ENCODE results near the gene NLRX1.
"Not testable (repeated sequence)": the region's sequence is repeated elsewhere in the genome, so short reads cannot be mapped to it uniquely, and the experiment has no call there.

Gene NLRX1

GRCh38 chr11:119187123-119187892 lies 18.8 kb downstream of the NLRX1 start:
- DNase-seq: no peak

DNA sequence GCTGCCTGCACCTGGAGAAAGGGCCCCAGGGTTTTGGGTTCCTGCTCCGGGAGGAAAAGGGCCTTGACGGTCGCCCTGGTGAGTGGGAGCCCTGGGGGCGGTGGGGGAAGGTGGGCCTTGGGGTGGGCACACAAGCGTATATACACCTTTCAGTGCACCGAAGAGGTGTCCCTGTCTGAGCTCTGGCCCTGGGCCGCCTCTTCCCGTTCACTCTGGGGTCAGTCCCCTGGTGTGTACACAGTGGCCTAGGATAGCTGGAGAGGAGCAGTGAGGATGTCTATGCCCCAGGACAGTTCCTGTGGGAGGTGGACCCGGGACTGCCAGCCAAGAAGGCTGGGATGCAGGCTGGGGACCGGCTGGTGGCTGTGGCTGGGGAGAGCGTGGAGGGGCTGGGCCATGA lies 19.5 kb downstream of the NLRX1 start:
- DNase-seq: no peak

GRCh38 chr11:119188887-119189286 lies 20.4 kb downstream of the NLRX1 start:
- DNase-seq: no peak

GRCh38 chr11:119189393-119189792 lies 20.9 kb downstream of the NLRX1 start:
- DNase-seq: no peak

DNA sequence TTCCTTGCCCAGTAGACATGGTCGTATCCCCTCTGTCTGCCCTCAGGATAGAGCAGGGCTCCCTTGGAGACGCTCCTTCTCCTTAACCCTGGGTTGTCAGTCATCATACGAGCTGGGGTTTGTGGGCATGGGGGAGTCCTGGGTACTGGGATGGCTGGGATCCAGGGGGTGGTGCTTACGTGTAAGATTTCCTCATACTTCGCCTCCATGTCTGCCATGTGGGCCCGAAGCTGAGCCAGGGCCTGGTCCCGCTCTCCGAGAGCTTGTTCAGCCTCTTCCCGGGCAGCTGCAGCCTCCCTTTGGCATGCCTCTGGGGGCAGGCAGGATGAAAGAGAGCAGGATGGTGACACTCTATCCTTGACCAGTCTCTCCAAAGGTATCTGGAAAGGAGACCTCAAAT lies 22.0 kb downstream of the NLRX1 start:
- DNase-seq: no peak

- not testable (repeated sequence) for DNase-seq
Measured at GRCh38 chr11:119191265-119191664, 22.7 kb downstream of the NLRX1 start.

- DNase-seq: no peak
Measured at GRCh38 chr11:119192111-119192510, 23.6 kb downstream of the NLRX1 start.

DNA sequence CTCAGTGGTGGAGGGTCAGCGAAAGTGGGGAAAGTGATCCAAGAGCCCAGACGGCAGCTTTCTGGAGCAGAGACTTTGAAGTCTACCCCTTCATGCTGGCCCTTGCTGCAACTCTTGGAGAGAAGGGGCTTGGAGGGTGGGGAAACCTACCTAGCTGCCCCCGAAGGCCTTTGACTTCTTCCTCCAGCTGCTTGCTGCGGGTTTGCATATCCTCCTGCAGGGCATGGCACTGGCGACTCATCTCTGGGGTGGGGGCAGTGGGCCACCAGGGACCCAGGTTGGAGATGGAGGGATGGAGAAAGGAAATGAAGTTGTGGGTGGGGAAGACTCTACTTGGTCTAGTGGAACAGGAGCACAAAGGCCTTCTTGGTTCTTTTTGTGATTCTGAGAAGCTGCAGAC lies 24.5 kb downstream of the NLRX1 start:
- no peak for DNase-seq

DNA sequence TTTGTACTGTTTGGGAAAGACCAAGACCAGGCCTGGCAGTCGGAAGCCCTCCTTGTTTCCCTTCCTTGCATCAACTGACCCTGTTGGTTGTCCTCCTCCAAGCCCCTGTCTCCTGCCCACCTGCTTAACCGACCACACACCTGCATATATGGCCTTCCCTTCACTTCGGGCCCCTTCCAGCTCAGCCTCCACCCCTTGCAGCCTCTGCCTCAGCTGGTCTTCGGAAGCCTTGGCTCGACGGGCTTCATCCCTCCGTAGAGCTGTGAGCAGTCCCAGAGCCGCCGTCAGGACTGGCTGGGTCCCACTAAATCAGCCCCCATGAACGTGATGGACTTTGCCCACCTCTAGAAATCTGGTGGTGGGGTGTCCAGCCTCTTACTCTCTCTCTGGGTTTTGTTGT lies 25.1 kb downstream of the NLRX1 start:
- DNase-seq: no peak

GRCh38 chr11:119194811-119195440 lies 26.4 kb downstream of the NLRX1 start:
- DNase-seq: no peak

- DNase-seq: no peak
Measured at GRCh38 chr11:119195680-119196079, 27.2 kb downstream of the NLRX1 start.

DNA sequence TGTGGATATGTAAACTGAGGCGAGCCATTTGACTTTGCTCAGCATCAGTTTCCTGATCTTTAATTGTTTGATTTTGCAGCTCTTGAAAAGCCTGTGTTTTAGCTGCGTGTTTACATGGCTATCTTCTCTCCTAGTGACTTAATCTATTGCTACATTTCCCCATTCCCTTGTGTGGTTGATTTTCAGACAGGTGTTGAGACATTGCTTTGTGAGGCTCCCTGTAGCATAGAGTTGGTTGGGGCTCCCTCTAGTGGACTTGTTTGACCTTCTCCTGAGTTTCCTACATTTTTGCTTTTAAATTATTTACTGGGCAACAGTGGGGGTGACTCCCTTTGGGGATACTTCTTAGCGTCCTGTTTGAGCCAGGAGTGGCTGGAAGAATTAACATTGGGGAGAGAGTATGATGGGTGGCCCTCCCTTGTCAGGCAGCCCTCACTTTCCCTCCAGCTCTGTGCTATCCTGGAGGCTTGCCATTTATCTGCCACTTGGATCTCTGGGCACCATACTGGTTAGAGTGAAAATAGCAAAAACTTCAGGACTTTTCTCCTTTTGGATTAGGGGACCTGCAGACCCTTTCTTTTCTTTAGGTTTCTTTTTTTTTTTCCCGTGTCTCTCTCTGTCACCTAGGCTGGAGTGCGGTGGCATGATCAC lies 28.4 kb downstream of the NLRX1 start:
- peak; percentile 83 for DNase-seq

DNA sequence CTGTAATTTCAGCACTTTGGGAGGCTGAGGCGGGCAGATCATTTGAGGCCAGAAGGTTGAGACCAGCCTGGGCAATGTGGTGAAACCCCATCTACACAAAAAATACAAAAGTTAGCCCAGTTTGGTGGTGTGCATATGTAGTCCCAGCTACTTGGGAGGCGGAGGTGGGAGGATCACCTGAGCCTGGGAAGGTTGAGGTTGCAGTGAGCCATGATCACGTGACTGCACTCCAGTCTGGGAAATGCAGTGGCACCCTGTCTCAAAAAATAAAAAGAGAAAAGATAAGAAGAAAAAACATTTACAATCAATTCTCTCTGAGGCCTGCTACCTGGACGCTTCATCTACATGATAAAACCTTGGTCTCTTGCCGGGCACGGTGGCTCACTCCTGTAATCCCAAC lies 30.4 kb downstream of the NLRX1 start:
- no peak for DNase-seq

- DNase-seq: not testable (repeated sequence)
Measured at GRCh38 chr11:119201236-119201635, 32.7 kb downstream of the NLRX1 start.

DNA sequence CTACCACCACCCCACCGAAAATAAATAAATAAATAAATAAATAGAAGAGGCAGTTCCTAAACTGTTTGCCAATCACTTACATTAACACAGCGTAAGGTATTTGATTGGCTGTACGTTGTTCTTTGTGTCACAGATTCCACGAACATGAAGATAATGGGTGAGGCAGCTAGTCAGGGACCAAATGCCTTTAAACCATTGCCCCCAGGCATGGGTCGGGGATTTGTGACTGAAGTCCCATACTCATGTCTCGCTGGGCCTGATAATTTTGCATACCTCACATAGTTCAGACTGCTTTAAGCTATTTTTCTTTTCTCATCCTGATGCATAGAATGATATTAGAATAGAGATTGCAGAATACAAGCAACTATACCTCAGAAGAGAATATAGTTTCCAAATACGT lies 34.0 kb downstream of the NLRX1 start:
- no peak for DNase-seq

GRCh38 chr11:119204066-119204465 lies 35.5 kb downstream of the NLRX1 start:
- DNase-seq: no peak

DNA sequence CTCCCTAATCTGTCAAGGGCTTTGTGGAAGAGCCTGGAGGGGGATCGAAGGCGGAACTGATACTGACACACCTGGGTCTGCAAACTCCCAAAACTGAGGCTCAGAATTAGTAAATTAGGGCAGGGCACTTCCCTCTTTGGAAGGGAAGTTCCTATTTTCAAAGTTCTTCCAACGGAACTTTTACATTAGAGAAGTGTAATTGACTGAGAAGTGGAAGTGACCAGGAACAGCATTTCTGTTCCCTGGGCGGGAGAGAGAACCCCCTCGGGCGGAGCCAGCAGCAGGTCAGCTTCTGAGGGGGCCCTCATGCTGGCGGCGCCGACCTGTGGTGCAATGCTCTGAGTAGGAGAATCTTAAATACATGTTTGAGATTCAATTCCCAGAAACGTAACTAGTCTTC lies 36.6 kb downstream of the NLRX1 start:
- DNase-seq: peak; percentile 3

DNA sequence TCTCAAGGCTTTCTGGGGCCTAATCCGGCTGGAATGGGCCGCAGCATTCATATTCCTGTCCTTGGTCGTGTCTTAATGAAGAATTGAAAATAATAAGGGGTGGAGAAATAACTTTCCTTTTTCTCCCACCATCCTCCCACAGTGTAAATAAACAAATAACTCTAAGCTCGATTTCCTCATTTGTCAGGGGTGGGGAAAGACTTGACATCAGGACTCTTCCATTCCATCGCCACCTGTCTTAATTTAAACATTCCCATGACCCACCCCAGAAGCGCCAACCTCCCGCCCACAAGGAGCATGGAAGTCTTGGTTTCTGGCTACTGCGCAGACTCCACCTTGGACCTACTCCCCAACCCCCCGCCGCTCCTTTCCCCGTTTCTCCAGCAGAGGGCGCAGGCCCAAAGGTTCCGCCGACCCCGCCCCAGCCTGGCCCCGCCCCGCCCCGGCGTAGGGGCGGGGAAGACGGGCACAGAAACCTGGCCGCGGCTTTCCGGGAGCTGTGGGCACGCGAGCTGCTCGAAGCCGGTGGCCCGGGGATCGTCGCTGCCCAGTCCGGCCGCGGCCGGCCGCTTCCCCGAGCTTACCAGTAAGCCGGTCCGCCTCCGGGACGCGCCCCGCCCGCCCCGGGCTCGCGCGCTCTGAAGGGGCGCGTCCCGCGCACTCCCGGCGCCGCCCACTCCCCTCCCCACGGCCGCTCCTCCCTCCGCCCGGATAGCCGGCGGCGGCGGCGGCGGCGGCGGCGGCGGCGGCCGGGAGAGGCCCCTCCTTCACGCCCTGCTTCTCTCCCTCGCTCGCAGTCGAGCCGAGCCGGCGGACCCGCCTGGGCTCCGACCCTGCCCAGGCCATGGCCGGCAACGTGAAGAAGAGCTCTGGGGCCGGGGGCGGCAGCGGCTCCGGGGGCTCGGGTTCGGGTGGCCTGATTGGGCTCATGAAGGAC lies 37.3 kb downstream of the NLRX1 start, which contains the start of gene CBL:
TSS of gene CBL (plus strand) at position 766 of the 937 bp plus-strand sequence. CDS start at position 845, 79 bp downstream.
- peak; percentile 96 for DNase-seq

DNA sequence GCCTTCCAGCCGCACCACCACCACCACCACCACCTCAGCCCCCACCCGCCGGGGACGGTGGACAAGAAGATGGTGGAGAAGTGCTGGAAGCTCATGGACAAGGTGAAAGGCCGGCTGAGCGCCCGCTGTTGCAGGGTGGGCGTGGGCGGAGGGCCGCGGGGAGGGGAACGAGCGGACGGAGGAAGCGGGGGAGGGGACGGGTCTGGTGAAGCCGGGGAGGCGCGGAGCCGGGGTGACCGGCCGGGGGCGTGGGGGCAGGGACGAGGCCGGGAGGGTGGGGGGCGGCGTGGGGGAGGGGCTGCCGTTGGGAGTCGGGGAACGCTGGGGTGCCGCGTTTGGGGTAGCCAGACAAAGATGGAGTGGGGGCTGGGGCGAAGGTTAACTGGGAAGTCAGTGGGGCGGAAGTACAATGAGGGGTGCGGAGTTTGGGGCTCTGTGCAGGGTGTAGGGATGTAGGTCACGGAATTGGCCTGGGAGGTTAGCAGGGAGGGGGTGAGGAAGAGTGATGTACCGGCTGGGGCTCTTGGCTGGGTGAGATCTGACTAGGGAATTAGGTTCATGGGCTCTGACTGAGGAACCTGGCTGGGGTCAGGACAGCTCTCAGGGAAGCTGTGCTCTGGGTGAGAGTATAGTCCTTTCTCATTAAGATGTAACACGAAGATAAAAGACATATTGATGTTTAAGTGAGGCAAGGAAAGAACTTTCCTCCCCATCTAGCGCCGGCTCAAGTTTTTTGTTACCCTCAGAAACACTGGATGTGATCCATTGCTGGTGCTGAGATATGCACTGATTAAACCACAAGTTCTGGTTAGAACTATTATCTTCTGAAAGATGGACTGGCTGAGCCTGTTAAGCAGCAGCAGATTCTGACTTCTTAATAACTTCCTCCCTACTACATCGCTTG lies 38.2 kb downstream of the NLRX1 start:
- peak; percentile 49 for DNase-seq

DNA sequence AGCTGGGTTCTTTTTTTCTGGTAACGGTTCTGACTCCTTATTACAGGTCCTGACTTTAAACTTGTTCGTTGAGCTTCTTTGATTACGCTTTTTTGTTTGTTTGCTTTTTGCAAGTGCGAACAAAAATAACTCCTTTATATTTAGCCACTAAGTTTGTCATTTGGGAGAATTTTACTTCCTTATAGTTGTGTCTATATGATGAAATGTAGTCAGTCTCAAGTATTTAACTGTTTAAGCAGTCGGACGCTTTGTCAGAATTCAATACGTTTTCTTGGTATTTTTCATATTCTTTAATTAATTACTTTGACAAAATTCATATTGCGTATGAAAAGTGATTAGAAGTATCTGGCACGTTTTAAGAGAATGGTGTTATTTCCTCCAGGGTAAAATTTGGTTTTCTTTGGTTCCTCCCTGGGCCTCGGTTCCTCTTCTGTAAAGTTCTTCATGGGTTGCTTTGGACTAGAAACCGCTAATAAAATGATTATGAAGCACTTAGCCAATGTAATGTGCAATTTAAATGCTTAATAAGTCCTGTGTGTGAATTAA lies 39.0 kb downstream of the NLRX1 start:
- DNase-seq: no peak

- DNase-seq: no peak
Measured at GRCh38 chr11:119209186-119209585, 40.7 kb downstream of the NLRX1 start.
